ENCODE data around the gene CERK.

Gene CERK

GRCh38 chr22:46758867-46759290 is 20.8 kb upstream of the CERK start:
- peak; percentile 87 for TF ChIP-seq CTCF (conservative IDR thresholded peaks at IDR 0.05; ENCODE audit: low read depth, low read length)
- peak; percentile 43 for DNase-seq (ENCODE audit: low read depth)
- H3K4me3 ChIP-seq (ENCODE audit: low read length) = no peak overlapping the region

GRCh38 chr22:46758121-46758520 is 20.1 kb upstream of the CERK start:
- H3K4me3 ChIP-seq (ENCODE audit: low read length) = no peak overlapping the region
- TF ChIP-seq CTCF (conservative IDR thresholded peaks at IDR 0.05; ENCODE audit: low read depth, low read length) = no peak
- no peak for DNase-seq (ENCODE audit: low read depth)

GRCh38 chr22:46757104-46757503 is 19.1 kb upstream of the CERK start:
- H3K4me3 ChIP-seq (ENCODE audit: low read length) = no peak overlapping the region
- no peak for DNase-seq (ENCODE audit: low read depth)
- TF ChIP-seq CTCF (conservative IDR thresholded peaks at IDR 0.05; ENCODE audit: low read depth, low read length) = no peak

GRCh38 chr22:46756097-46756496 is 18.0 kb upstream of the CERK start:
- no peak for DNase-seq (ENCODE audit: low read depth)
- no peak for TF ChIP-seq CTCF (conservative IDR thresholded peaks at IDR 0.05; ENCODE audit: low read depth, low read length)
- H3K4me3 ChIP-seq (ENCODE audit: low read length) = no peak overlapping the region

GRCh38 chr22:46755525-46755924 is 17.5 kb upstream of the CERK start:
- DNase-seq (ENCODE audit: low read depth) = no peak
- no peak for TF ChIP-seq CTCF (conservative IDR thresholded peaks at IDR 0.05; ENCODE audit: low read depth, low read length)
- H3K4me3 ChIP-seq (ENCODE audit: low read length) = no peak overlapping the region

GRCh38 chr22:46754826-46755225 is 16.8 kb upstream of the CERK start:
- no peak for DNase-seq (ENCODE audit: low read depth)
- no peak overlapping the region for H3K4me3 ChIP-seq (ENCODE audit: low read length)
- TF ChIP-seq CTCF (conservative IDR thresholded peaks at IDR 0.05; ENCODE audit: low read depth, low read length) = no peak

GRCh38 chr22:46754110-46754799 is 16.2 kb upstream of the CERK start:
- no peak overlapping the region for H3K4me3 ChIP-seq (ENCODE audit: low read length)
- peak; percentile 73 for DNase-seq (ENCODE audit: low read depth)
- TF ChIP-seq CTCF (conservative IDR thresholded peaks at IDR 0.05; ENCODE audit: low read depth, low read length) = no peak

Data from retinal pigment epithelial cell (primary cell).